ENCODE results near the gene NDRG3.

DNA sequence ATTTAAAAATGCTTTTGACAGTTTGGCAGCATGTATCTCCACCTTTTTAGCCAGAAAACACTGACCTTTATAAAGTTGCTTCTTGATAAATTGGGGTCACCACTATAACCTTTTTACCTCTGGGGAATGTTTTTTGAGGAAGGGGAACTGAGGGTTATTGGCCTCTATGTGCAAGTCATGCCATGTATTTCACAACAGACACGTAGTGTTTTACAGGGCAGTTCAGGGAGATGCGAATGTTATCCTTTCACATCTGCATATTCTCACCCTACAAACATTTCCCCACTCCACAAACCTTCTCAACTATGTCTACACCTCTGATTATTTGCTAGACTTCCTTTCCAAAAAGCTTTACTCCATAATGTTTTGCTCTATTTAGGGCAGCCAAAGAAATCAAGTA, 82.9 kb downstream of the NDRG3 start:
- TF ChIP-seq, protein P1, sequence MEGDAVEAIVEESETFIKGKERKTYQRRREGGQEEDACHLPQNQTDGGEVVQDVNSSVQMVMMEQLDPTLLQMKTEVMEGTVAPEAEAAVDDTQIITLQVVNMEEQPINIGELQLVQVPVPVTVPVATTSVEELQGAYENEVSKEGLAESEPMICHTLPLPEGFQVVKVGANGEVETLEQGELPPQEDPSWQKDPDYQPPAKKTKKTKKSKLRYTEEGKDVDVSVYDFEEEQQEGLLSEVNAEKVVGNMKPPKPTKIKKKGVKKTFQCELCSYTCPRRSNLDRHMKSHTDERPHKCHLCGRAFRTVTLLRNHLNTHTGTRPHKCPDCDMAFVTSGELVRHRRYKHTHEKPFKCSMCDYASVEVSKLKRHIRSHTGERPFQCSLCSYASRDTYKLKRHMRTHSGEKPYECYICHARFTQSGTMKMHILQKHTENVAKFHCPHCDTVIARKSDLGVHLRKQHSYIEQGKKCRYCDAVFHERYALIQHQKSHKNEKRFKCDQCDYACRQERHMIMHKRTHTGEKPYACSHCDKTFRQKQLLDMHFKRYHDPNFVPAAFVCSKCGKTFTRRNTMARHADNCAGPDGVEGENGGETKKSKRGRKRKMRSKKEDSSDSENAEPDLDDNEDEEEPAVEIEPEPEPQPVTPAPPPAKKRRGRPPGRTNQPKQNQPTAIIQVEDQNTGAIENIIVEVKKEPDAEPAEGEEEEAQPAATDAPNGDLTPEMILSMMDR (IDR thresholded peaks at IDR 0.05), result no peak
- no peak for TF ChIP-seq POLR2AphosphoS5 (IDR thresholded peaks at IDR 0.05)
